ENCODE data around the gene SYCN.
"Not testable (repeated sequence)": the region's sequence is repeated elsewhere in the genome, so short reads cannot be mapped to it uniquely, and the experiment has no call there.

SYCN gene

DNA sequence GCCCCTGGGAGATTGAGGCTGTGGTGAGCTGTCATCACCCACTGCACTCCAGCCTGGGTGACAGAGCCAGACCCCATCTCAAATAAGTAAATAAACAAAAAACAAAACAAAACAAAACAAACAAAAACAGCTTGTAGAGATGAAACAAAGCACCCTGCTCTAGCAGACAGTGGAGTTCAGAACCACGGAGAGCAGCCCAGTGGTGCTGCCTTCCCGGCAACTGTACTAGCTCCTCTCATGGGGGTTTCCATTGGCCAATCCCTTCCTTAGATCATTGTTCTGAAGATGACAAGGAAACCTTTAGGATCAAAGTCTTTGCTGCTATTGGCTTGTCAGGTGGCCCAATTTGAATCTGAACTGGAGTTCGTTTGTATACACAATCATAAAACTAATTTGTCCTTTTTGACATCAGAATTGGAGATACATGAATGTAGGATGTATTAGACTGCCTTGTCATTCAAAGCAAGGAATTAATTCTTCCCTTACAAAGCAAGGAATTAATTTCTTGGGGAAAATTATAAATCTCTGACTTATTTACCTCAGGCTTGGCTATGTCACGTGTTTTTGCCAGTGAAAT lies 19.7 kb upstream of the SYCN start:
- DNase-seq, result no peak

DNA sequence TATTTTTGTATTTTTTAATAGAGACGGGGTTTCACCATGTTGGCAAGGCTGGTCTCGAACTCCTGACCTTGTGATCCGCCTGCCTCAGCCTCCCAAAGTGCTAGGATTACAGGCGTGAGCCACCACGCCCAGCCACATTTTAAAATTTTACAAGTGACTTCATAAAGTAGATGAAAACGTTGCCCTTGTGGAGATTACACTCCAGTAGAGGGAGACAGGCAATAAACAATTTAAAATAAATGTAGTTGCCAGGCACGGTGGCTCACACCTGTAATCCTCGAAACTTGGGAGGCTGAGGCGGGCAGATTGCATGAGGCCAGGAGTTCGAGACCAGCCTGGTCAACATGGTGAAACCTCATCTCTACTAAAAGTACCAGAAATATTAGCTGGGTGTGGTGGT lies 15.0 kb upstream of the SYCN start:
- DNase-seq, result not testable (repeated sequence)

DNA sequence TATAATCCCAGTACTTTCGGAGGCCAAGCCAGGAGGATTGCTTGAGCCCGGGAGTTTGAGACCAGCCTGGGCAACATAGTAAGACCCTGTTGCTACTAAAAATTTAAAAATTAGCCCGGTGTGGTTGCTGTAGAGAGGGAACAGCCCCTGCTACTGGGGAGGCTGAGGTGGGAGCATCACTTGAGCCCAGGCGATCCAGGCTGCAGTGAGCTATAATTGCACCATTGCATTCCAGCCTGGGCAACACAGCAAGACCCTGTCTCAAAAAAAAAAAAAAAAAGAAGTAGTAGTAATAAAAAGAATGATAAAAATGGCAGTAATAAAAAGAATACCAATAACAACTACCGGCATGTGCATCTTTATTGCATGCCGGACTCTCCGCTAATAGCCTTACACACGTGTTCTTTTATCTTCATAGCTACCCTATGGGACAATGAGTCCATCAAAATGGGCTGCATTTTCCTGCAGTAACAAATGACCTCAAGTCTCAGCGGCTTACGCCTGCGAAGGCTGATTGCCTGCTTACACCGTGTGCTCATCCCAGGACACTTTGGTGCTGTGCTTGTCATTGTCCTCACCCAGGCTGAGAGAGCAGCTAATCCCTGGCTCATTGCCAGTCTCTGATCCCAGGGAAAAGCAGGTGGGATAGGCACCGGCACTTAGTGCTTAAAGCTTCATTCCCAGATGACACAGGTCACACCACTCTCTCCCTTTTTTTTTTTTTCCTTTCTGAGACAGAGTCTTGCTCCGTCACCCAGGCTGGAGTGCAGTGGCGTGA lies 14.4 kb upstream of the SYCN start:
- DNase-seq, result no peak

- DNase-seq, result no peak
Measured at GRCh38 chr19:39217094-39217493, 13.0 kb upstream of the SYCN start.

DNA sequence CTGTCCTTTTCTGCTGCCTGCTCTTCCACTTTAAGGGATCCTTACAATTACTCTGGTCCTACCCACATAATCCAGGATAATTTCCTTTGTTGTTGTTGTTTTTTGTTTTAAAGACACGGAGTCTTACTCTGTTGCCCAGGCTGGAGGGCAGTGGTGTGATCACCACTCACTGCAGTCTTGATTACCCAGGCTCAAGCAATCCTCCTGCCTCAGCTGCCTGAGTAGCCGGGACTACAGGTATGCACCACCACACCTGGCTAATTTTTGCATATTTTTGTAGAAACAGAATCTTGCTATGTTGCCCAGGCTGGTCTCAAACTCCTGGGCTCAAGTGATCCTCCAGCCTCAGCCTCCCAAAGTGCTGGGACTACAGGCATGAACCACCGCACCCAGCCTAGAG lies 11.3 kb upstream of the SYCN start:
- DNase-seq, result not testable (repeated sequence)

DNA sequence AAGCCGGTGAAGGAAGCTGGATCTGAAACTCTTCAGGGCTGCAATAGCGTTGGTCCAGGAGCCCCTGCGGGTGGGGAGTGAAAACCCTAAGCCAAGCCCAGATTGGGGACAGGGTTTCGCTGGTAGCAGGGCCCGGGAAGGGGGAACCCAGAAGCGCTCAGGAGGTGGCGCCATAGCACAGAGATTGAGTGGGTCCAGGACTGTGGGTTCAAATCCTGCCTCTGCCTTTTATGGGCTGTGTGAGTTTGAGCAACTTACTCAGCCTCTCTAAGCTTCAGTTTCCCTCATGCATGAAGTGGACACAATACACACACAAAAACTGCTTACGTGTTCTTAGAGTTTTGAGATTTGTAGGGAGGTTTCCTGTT lies 8.3 kb upstream of the SYCN start:
- no peak for DNase-seq

- DNase-seq, result no peak
Measured at GRCh38 chr19:39211731-39212374, 7.8 kb upstream of the SYCN start.

DNA sequence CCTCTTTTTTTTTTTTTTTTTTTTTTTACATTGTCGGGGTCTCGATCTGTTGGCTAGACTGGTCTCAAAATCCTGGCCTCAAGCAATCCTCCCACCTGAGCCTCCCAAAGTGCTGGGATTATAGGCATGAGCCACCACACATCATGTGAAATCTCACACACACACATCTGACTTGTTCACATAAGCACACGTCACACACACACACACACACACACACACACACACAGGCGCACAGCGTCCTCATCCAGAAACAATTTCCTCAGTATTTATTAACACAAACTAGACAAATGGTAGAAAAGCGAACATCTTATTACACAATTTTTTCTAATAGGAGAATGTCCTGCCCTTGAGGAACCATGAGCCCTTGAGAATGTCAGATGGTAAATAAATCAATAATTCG lies 5.1 kb upstream of the SYCN start:
- no peak for DNase-seq

DNA sequence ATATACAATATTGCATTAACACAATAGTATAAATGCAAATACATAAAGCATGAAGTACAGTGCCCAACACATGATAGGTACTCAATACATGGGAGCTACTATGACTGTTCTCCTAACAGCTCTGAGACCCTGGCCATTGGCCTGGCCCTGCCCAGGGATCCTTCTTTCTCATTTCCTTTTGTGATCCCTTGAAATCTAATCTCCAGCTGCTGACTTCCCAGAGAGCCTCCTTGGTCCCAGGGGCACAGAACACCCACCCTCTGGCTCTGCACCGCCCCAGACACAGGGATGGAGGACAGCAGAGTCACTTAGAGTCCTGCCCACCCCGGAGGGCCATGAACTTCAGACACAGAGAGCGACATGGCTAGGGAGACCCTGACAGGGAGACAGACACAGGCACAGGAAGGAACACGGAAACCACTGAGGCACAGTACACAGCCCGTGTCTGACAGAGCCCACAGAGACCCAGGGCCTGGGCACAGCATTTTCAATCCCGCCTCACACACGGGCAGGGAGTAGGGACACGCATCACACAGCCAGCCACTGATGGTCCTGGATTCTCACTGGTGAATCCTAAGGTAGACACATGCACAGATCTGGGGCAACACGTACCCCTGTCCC lies 4.2 kb upstream of the SYCN start:
- no peak for DNase-seq

- no peak for DNase-seq
Measured at GRCh38 chr19:39207293-39207836, 3.3 kb upstream of the SYCN start.

GRCh38 chr19:39206122-39206521 lies 2.1 kb upstream of the SYCN start:
- DNase-seq, result no peak

- DNase-seq, result no peak
Measured at GRCh38 chr19:39205449-39205764, 1.3 kb upstream of the SYCN start.

DNA sequence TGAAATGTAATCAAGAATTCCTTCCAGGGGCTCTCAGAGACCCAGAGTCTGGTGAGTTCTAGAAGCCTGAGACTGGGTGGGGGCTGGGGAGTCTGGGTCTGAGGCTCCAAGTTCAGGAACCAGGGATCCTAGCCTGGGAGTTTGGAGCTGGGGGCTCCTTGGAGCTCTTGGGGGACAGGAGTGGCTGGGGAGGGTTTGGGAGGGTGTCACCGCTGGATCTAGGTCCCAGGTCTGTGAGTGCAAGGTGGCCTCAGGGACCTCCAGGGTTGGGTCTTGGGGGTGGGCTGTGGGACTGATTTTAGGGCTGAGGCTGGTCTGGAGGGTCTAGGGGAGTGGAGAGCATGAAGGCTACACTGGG lies 1.1 kb downstream of the SYCN start:
- DNase-seq, result no peak

DNA sequence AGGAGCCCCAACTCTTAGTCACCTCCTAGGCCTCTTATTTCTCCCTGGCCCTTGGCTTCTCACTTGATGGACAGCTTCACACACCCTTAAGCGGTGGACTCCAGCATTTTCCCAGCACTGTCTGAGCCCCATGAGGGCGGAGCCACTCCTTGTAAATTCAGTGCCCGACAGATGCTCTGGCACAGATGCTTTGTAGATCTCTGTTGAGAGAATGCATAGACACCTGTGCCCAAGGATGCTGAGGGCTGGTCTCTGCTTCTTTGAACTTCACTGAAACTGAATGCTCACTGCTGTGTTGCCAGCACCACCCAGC lies 3.3 kb downstream of the SYCN start:
- DNase-seq, result no peak

GRCh38 chr19:39200066-39200802 lies 3.8 kb downstream of the SYCN start:
- no peak for DNase-seq

DNA sequence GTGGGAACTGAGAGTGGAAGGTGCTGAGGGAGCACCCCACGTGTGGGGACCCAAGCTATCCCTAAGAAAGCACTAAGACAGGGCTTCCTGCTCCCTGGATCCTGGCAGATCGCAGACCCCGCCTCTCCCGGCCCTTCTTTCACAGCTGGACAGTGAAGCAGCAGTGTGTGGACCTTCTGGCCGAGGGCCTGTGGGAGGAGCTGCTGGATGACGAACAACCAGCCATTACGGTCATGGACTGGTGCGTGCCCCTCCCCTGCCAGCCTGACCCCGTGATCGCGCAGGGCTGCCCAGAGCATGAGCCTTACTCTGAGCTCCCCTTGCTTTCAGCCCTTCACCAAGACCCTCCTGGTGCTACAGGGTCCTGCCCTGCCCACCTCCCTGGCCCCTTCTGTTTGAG lies 5.0 kb downstream of the SYCN start:
- no peak for DNase-seq

GRCh38 chr19:39197808-39198207 lies 6.3 kb downstream of the SYCN start:
- no peak for DNase-seq

DNA sequence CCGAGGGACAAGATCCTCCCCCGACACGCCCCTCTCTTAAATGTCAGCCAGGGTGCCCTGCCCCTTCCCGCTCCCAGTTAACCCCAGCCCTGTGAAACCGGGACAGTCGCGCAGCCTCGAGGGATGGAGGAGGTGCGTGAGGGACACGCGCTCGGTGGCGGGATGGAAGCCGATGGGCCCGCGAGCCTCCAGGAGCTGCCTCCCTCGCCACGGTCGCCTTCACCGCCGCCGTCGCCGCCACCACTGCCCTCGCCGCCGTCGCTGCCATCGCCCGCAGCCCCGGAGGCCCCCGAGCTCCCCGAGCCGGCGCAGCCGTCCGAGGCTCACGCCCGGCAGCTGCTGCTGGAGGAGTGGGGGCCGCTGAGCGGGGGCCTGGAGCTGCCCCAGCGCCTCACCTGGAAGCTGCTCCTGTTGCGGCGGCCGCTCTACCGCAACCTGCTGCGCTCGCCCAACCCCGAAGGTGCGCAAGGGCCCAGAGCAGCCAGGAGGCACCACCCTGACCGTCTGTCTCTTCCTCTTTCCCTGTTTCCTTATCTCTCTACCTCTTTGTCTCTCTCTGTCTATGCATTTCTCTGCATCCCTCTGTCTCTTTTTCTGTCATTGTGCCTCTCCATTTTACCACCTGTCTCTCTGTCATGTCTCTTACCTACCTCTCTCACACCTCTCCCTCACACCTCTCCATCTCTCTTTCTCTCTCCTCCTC lies 7.1 kb downstream of the SYCN start, which contains the start of gene NCCRP1:
NCCRP1 (plus strand) TSS at position 105 of the 703 bp plus-strand sequence; CDS start at position 124, 19 bp downstream.
- no peak for DNase-seq

DNA sequence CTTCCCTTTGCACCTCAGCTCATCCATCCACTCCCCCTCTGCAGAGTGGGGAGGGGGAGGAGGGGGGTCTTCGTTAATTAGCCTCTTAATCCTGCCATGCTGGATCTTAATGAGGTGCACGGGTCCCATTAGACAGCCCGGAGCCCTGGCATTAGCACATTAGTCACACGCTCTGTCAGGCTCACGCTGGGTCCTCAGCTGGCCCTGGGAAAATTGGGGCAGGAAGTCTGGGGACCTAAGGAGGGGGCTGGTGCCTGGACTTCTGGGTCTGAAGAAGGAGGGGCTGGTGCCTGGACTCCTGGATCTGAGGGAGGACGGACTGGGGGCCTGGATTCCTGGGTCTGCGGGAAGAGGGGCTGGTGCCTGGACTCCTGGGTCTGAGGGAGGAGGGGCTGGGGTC lies 7.7 kb downstream of the SYCN start:
- DNase-seq, result no peak

DNA sequence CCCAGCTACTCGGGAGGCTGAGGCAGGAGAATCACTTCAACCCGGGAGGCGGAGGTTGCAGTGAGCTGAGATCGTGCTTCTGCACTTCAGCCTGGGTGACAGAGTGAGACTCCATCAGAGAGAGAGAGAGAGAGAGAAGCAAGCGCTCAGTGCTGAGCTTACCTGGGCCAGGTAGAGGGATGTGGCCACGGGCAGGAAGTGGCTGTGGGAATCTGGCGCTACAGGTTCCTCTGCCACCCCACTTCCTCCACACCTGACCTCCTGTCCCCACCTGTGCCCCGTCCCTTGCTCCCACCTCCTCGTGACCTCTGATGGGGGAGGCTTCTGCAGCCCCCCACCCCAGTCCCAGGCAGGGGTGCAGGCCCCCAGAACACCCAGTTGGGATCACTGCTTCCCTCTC lies 8.3 kb downstream of the SYCN start:
- no peak for DNase-seq

- DNase-seq, result no peak
Measured at GRCh38 chr19:39194832-39195542, 9.1 kb downstream of the SYCN start.

DNA sequence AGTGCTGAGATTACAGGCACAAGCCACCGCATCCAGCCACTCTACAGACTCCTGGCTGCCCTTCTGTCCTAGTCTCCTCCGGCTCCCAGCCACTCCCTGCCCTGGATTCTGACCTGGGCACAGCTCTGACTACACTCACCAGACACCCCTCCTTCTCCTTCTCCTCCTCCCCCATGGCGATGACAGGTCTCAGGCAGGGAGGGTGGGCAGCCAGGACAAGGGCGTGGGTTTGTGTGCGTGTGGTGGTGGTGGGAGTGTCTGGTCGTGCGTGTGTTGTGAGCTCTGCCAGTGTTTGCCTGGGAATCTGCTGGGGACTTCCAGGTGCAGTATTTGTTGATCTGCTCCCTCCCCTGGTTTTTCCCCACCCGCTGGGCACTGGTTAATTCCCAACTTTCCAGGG lies 10.3 kb downstream of the SYCN start:
- DNase-seq, result no peak
